HepG2 (cell line): ENCODE data around the gene STUB1. TPM values are rescaled to one million over a fixed set of nuclear protein-coding genes. Genes with fewer than 3 reads are reported as not detected.
A peak's percentile ranks its signal among the peaks of the same experiment; 100 is the strongest.

ENCODE experiments used
- ADNP ChIP-seq: sonication (generic); formaldehyde crosslinking; IDR thresholded peaks from 2 replicates; pipeline ENCODE4 v1.4.0; 2020; ENCODE audit warnings: missing genetic modification reagents
- ARNT ChIP-seq: fragments of 450-650 bp; IDR thresholded peaks from 2 replicates; pipeline ENCODE4 v1.6.1; 2017
- CHD2 ChIP-seq: IDR thresholded peaks from 2 replicates; pipeline ENCODE4 v1.6.1; 2011; ENCODE audit warnings: low read depth, low read length, improper control_type of control experiment
- CREM ChIP-seq, 2 experiments: sonication (generic) in 1 of 2; formaldehyde crosslinking in 1 of 2; IDR thresholded peaks; 2 replicates each; pipeline versions ENCODE4 v1.4.0 to v1.6.1; 2016 to 2020; ENCODE audit warnings: antibody characterized with exemption in 1 of 2, mild to moderate bottlenecking in 1 of 2, missing genetic modification reagents in 1 of 2
- ESRRA ChIP-seq: sonication (generic); formaldehyde crosslinking; IDR thresholded peaks from 2 replicates; pipeline ENCODE4 v1.5.1; 2020; ENCODE audit warnings: mild to moderate bottlenecking, low read depth, missing genetic modification reagents
- EZH2 ChIP-seq: conservative IDR thresholded peaks from 2 replicates; pipeline ENCODE4 v1.6.1; 2012; ENCODE audit warnings: mild to moderate bottlenecking, low read depth, low read length, moderate library complexity
- GTF3A ChIP-seq: sonication (generic); formaldehyde crosslinking; conservative IDR thresholded peaks from 2 replicates; pipeline ENCODE4 v1.4.0; 2020; ENCODE audit warnings: mild to moderate bottlenecking, missing genetic modification reagents
- PHF5A ChIP-seq: IDR thresholded peaks from one replicate; pipeline ENCODE4 v1.6.1; 2018; ENCODE audit warnings: low read depth, missing genetic modification reagents; ENCODE audit not compliant: unreplicated experiment
- PTBP1 ChIP-seq: fragments of 200-400 bp; formaldehyde crosslinking; IDR thresholded peaks from 2 replicates; pipeline ENCODE4 v1.6.1; 2018; ENCODE audit warnings: low read length, low read depth; ENCODE audit not compliant: poor library complexity, severe bottlenecking
- RBFOX2 ChIP-seq: fragments of 200-400 bp; formaldehyde crosslinking; IDR thresholded peaks from 2 replicates; pipeline ENCODE4 v1.6.1; 2017; ENCODE audit warnings: low read depth, mild to moderate bottlenecking, low read length
- SCMH1 ChIP-seq: sonication (generic); formaldehyde crosslinking; IDR thresholded peaks from 2 replicates; pipeline ENCODE4 v1.9.0; 2021; ENCODE audit warnings: missing genetic modification reagents, mild to moderate bottlenecking, borderline replicate concordance
- SOX5 ChIP-seq: IDR thresholded peaks from 2 replicates; pipeline ENCODE4 v1.6.1; 2016; ENCODE audit warnings: borderline replicate concordance
- XRCC5 ChIP-seq: fragments of 200-400 bp; formaldehyde crosslinking; optimal IDR thresholded peaks from 2 replicates; pipeline ENCODE3; 2017; ENCODE audit warnings: mild to moderate bottlenecking, low read length
- ZGPAT ChIP-seq: IDR thresholded peaks from 2 replicates; pipeline ENCODE4 v1.6.1; 2016; ENCODE audit warnings: mild to moderate bottlenecking
- ZNF496 ChIP-seq: sonication (generic); formaldehyde crosslinking; IDR thresholded peaks from 2 replicates; pipeline ENCODE4 v1.8.1; 2023; ENCODE audit warnings: mild to moderate bottlenecking, moderate library complexity, missing genetic modification reagents; ENCODE audit not compliant: insufficient replicate concordance
- ZNF546 ChIP-seq: sonication (generic); formaldehyde crosslinking; conservative IDR thresholded peaks from 2 replicates; pipeline ENCODE4 v1.8.1; 2023; ENCODE audit warnings: mild to moderate bottlenecking, missing genetic modification reagents
- ZNF615 ChIP-seq: sonication (generic); formaldehyde crosslinking; IDR thresholded peaks from 2 replicates; pipeline ENCODE4 v1.5.0; 2020; ENCODE audit warnings: mild to moderate bottlenecking, missing genetic modification reagents, borderline replicate concordance
- ZNF619 ChIP-seq: sonication (generic); formaldehyde crosslinking; IDR thresholded peaks from 2 replicates; pipeline ENCODE4 v1.4.0; 2020; ENCODE audit warnings: mild to moderate bottlenecking, missing genetic modification reagents
- ZNF670 ChIP-seq: sonication (generic); formaldehyde crosslinking; IDR thresholded peaks from 2 replicates; pipeline ENCODE4 v1.8.0; 2022; ENCODE audit warnings: mild to moderate bottlenecking, missing genetic modification reagents, borderline replicate concordance
- ZNF7 ChIP-seq: IDR thresholded peaks from 2 replicates; pipeline ENCODE4 v1.6.1; 2016; ENCODE audit warnings: missing biosample characterization, missing genetic modification reagents
- ZNF773 ChIP-seq: sonication (generic); formaldehyde crosslinking; IDR thresholded peaks from 2 replicates; pipeline ENCODE4 v1.4.0; 2020; ENCODE audit warnings: missing genetic modification reagents, borderline replicate concordance
- polyA plus RNA-seq, 8 experiments: library from polyadenylated mRNA; depleted of rRNA in 3 of 8; stranded (reverse) in 7 of 8; unstranded in 1 of 8; fragments of >200 nt; fragmentation: Illumina TruSeq in 4 of 8; extraction: Trizol in 4 of 8; gene quantifications; 2 replicates each; pipeline versions ENCODE4 v1.2.1 to v1.2.3, GENCODE V29; 2011 to 2016; ENCODE audit warnings: low read depth in 4 of 8, missing spikeins in 1 of 8, mixed read lengths in 1 of 8; ENCODE audit not compliant: insufficient read depth in 1 of 8
- total RNA-seq, 5 experiments: library from RNA; depleted of rRNA; stranded (reverse); fragments of >200 nt; fragmentation: Illumina TruSeq; extraction: Trizol; gene quantifications; 2 replicates each; pipeline ENCODE4 v1.2.3, GENCODE V29; 2016; ENCODE audit warnings: low read depth in 1 of 5
- TF ChIP-seq, protein P1 (sequence below): sonication (generic); formaldehyde crosslinking; IDR thresholded peaks from 2 replicates; pipeline ENCODE4 v1.4.0; 2020; ENCODE audit warnings: missing genetic modification reagents
- TF ChIP-seq, protein P2 (sequence below): sonication (generic); formaldehyde crosslinking; IDR thresholded peaks from 2 replicates; pipeline ENCODE4 v1.8.0; 2022; ENCODE audit warnings: missing genetic modification reagents, mild to moderate bottlenecking, borderline replicate concordance

STUB1 gene
- total and polyA plus RNA-seq, 2 of the 13 experiments (the other 11 are each of a cell fraction or from before 2014, with no cell fraction given) = 52.9 to 78.2 TPM

- TF ChIP-seq ZNF773 (CRISPR knock-in tag) (no peak), ZGPAT (peak; percentile 22; the same call in 1 of the 2 replicates), ZNF496 (CRISPR knock-in tag) (no peak), RBFOX2 (peak; percentile 85), SOX5 (CRISPR knock-in tag) (peak; percentile 32; the same call in 1 of the 2 replicates), PHF5A (CRISPR knock-in tag) (peak; percentile 31), CHD2 (no peak), PTBP1 (no peak), ZNF670 (CRISPR knock-in tag) (no peak), XRCC5 (peak; percentile 67), CREM (IDR thresholded peaks at IDR 0.05) (no peak), CREM (CRISPR knock-in tag; IDR thresholded peaks at IDR 0.05) (no peak), ESRRA (CRISPR knock-in tag) (no peak), ADNP (CRISPR knock-in tag) (no peak), ZNF546 (CRISPR knock-in tag) (no peak), EZH2 (no peak), ZNF619 (no peak; the same call in 1 of the 2 replicates), ZNF615 (CRISPR knock-in tag) (no peak), ZNF7 (CRISPR knock-in tag) (no peak), ARNT (no peak), SCMH1 (CRISPR knock-in tag) (no peak), GTF3A (no peak)
- TF ChIP-seq, protein P1, sequence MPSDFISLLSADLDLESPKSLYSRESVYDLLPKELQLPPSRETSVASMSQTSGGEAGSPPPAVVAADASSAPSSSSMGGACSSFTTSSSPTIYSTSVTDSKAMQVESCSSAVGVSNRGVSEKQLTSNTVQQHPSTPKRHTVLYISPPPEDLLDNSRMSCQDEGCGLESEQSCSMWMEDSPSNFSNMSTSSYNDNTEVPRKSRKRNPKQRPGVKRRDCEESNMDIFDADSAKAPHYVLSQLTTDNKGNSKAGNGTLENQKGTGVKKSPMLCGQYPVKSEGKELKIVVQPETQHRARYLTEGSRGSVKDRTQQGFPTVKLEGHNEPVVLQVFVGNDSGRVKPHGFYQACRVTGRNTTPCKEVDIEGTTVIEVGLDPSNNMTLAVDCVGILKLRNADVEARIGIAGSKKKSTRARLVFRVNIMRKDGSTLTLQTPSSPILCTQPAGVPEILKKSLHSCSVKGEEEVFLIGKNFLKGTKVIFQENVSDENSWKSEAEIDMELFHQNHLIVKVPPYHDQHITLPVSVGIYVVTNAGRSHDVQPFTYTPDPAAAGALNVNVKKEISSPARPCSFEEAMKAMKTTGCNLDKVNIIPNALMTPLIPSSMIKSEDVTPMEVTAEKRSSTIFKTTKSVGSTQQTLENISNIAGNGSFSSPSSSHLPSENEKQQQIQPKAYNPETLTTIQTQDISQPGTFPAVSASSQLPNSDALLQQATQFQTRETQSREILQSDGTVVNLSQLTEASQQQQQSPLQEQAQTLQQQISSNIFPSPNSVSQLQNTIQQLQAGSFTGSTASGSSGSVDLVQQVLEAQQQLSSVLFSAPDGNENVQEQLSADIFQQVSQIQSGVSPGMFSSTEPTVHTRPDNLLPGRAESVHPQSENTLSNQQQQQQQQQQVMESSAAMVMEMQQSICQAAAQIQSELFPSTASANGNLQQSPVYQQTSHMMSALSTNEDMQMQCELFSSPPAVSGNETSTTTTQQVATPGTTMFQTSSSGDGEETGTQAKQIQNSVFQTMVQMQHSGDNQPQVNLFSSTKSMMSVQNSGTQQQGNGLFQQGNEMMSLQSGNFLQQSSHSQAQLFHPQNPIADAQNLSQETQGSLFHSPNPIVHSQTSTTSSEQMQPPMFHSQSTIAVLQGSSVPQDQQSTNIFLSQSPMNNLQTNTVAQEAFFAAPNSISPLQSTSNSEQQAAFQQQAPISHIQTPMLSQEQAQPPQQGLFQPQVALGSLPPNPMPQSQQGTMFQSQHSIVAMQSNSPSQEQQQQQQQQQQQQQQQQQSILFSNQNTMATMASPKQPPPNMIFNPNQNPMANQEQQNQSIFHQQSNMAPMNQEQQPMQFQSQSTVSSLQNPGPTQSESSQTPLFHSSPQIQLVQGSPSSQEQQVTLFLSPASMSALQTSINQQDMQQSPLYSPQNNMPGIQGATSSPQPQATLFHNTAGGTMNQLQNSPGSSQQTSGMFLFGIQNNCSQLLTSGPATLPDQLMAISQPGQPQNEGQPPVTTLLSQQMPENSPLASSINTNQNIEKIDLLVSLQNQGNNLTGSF (CRISPR knock-in tag) = no peak
- TF ChIP-seq, protein P2, sequence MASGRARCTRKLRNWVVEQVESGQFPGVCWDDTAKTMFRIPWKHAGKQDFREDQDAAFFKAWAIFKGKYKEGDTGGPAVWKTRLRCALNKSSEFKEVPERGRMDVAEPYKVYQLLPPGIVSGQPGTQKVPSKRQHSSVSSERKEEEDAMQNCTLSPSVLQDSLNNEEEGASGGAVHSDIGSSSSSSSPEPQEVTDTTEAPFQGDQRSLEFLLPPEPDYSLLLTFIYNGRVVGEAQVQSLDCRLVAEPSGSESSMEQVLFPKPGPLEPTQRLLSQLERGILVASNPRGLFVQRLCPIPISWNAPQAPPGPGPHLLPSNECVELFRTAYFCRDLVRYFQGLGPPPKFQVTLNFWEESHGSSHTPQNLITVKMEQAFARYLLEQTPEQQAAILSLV = no peak; the same call in 1 of the 2 replicates
Measured at GRCh38 chr16:641326-642188, 38.7 kb upstream of the STUB1 start, which contains the start of gene MCRIP2 (continued).
